Stimulated activated CD4-positive, alpha-beta T cell treated with anti-CD3 and anti-CD28 coated beads, Interleukin-2, amount 100 ng/mL, for 24 hours (primary cell): Measurements from ENCODE around the gene CD180.
A peak's percentile ranks its signal among the peaks of the same experiment; 100 is the strongest.

ENCODE experiments used
- DNase-seq, 2 donors: peaks; one replicate each; pipeline ENCODE4 v3.0.0-alpha.2; 2020

CD180 gene

GRCh38 chr5:67156976-67157583, 39.5 kb downstream of the CD180 start:
- peak; percentile 57 to 60 for DNase-seq

- DNase-seq: no peak
Measured at GRCh38 chr5:67154556-67155206, 41.9 kb downstream of the CD180 start.

GRCh38 chr5:67153292-67153691, 43.3 kb downstream of the CD180 start:
- DNase-seq: no peak

GRCh38 chr5:67152400-67152799, 44.2 kb downstream of the CD180 start:
- DNase-seq: no peak

- no peak for DNase-seq
Measured at GRCh38 chr5:67149951-67150523, 46.6 kb downstream of the CD180 start.

- DNase-seq: no peak
Measured at GRCh38 chr5:67149057-67149950, 47.3 kb downstream of the CD180 start.

GRCh38 chr5:67147760-67148159, 48.8 kb downstream of the CD180 start:
- no peak for DNase-seq

- no peak for DNase-seq
Measured at GRCh38 chr5:67146981-67147380, 49.6 kb downstream of the CD180 start.

- no peak for DNase-seq
Measured at GRCh38 chr5:67146574-67146973, 50.0 kb downstream of the CD180 start.

- no peak for DNase-seq
Measured at GRCh38 chr5:67144183-67144639, 52.4 kb downstream of the CD180 start.

GRCh38 chr5:67143549-67143948, 53.0 kb downstream of the CD180 start:
- DNase-seq: no peak

GRCh38 chr5:67142816-67143215, 53.8 kb downstream of the CD180 start:
- no peak for DNase-seq

GRCh38 chr5:67141644-67142043, 55.0 kb downstream of the CD180 start:
- DNase-seq: no peak

GRCh38 chr5:67140413-67140812, 56.2 kb downstream of the CD180 start:
- DNase-seq: no peak

- no peak for DNase-seq
Measured at GRCh38 chr5:67139030-67139429, 57.6 kb downstream of the CD180 start.

- no peak for DNase-seq
Measured at GRCh38 chr5:67135381-67135984, 61.1 kb downstream of the CD180 start.

GRCh38 chr5:67133776-67134175, 62.8 kb downstream of the CD180 start:
- DNase-seq: no peak

- no peak for DNase-seq
Measured at GRCh38 chr5:67133217-67133616, 63.4 kb downstream of the CD180 start.

GRCh38 chr5:67129768-67130167, 66.8 kb downstream of the CD180 start:
- DNase-seq: no peak
